ENCODE results near the gene PMPCA. TPM values are rescaled to one million over a fixed set of nuclear protein-coding genes. Genes with fewer than 3 reads are reported as not detected.
"Not testable (repeated sequence)": the region's sequence is repeated elsewhere in the genome, so short reads cannot be mapped to it uniquely, and the experiment has no call there.

The PMPCA gene
- total and polyA plus RNA-seq, 4 donors = 27.0 to 75.6 (median 41.6) TPM

DNA sequence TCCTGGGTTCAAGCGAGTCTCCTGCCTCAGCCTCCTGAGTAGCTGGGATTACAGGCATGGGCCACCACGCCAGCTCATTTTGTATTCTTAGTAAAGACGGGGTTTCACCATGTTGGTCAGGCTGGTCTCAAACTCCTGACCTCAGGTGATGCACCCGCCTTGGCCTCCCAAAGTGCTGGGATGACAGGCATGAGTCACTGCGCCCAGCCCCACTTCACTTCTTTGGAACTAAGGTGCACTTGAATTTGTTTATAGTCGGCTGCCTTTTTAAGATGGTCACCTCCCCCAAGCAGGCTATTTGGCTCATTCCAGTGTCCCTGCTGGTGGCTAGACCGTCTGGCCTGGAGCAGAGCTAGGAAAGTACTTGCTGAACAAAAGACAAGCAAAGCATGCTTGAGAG lies 14.9 kb downstream of the PMPCA start:
- H3K9ac ChIP-seq (ENCODE audit: low read depth in 1 of 2, low read length in 2 of 2); H3K4me1 ChIP-seq (ENCODE audit: control insufficient read depth in 4 of 4, insufficient read depth in 4 of 4, low read length in 3 of 4); H3K27ac ChIP-seq (ENCODE audit: low read depth in 1 of 2, low read length in 2 of 2); H3K9me3 ChIP-seq (ENCODE audit: control insufficient read depth in 4 of 4, low read length in 3 of 4); H3K27me3 ChIP-seq (ENCODE audit: control insufficient read depth in 4 of 4, insufficient read depth in 4 of 4, low read length in 3 of 4); DNase-seq (ENCODE audit: low spot score); H3K4me3 ChIP-seq (ENCODE audit: low read depth in 1 of 3, low read length in 3 of 3): not testable (repeated sequence)
- 84% methylated on average over 7 of the region's 7 CpGs for WGBS
- H3K36me3 ChIP-seq (ENCODE audit: control insufficient read depth in 4 of 4, insufficient read depth in 3 of 4, low read depth in 1 of 4, low read length in 3 of 4) = peaks cover 21 to 55% (median 33%) of the 10 kb centered on the region in 4 donors

- Histone ChIP-seq H3K4me3 (ENCODE audit: low read depth in 1 of 3, low read length in 3 of 3) (no peak overlapping the region), H3K36me3 (ENCODE audit: control insufficient read depth in 4 of 4, insufficient read depth in 3 of 4, low read depth in 1 of 4, low read length in 3 of 4) (peaks cover 16 to 51% (median 27%) of the 10 kb centered on the region in 4 donors), H3K4me1 (ENCODE audit: control insufficient read depth in 4 of 4, insufficient read depth in 4 of 4, low read length in 3 of 4) (no peaks in the 10 kb centered on the region), H3K9ac (ENCODE audit: low read depth in 1 of 2, low read length in 2 of 2) (no peak overlapping the region), H3K27me3 (ENCODE audit: control insufficient read depth in 4 of 4, insufficient read depth in 4 of 4, low read length in 3 of 4) (no peaks in the 10 kb centered on the region), H3K9me3 (ENCODE audit: control insufficient read depth in 4 of 4, low read length in 3 of 4) (no peaks in the 10 kb centered on the region), H3K27ac (ENCODE audit: low read depth in 1 of 2, low read length in 2 of 2) (no peak overlapping the region)
- TF ChIP-seq YY1 (IDR thresholded peaks at IDR 0.05) (no peak), GABPA (IDR thresholded peaks at IDR 0.05 in 1 of 2, conservative IDR thresholded peaks at IDR 0.05 in 1 of 2) (no peak), REST (IDR thresholded peaks at IDR 0.05) (no peak), MAX (IDR thresholded peaks at IDR 0.05) (no peak), NR2F2 (IDR thresholded peaks at IDR 0.05) (no peak), RXRA (IDR thresholded peaks at IDR 0.05) (no peak), EGR1 (IDR thresholded peaks at IDR 0.05; ENCODE audit: low read depth in 2 of 2) (no peak), TAF1 (conservative IDR thresholded peaks at IDR 0.05) (no peak)
- TF ChIP-seq, protein P1, sequence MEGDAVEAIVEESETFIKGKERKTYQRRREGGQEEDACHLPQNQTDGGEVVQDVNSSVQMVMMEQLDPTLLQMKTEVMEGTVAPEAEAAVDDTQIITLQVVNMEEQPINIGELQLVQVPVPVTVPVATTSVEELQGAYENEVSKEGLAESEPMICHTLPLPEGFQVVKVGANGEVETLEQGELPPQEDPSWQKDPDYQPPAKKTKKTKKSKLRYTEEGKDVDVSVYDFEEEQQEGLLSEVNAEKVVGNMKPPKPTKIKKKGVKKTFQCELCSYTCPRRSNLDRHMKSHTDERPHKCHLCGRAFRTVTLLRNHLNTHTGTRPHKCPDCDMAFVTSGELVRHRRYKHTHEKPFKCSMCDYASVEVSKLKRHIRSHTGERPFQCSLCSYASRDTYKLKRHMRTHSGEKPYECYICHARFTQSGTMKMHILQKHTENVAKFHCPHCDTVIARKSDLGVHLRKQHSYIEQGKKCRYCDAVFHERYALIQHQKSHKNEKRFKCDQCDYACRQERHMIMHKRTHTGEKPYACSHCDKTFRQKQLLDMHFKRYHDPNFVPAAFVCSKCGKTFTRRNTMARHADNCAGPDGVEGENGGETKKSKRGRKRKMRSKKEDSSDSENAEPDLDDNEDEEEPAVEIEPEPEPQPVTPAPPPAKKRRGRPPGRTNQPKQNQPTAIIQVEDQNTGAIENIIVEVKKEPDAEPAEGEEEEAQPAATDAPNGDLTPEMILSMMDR (IDR thresholded peaks at IDR 0.05; ENCODE audit: low read depth, low read length, missing input control) = no peak
- TF ChIP-seq, protein P2, sequence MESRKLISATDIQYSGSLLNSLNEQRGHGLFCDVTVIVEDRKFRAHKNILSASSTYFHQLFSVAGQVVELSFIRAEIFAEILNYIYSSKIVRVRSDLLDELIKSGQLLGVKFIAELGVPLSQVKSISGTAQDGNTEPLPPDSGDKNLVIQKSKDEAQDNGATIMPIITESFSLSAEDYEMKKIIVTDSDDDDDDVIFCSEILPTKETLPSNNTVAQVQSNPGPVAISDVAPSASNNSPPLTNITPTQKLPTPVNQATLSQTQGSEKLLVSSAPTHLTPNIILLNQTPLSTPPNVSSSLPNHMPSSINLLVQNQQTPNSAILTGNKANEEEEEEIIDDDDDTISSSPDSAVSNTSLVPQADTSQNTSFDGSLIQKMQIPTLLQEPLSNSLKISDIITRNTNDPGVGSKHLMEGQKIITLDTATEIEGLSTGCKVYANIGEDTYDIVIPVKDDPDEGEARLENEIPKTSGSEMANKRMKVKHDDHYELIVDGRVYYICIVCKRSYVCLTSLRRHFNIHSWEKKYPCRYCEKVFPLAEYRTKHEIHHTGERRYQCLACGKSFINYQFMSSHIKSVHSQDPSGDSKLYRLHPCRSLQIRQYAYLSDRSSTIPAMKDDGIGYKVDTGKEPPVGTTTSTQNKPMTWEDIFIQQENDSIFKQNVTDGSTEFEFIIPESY (IDR thresholded peaks at IDR 0.05) = no peak
- 97% methylated on average over 12 of the region's 12 CpGs for WGBS
- no peak for DNase-seq (ENCODE audit: low spot score)
These were observed 16.3 kb downstream of the PMPCA start for GRCh38 chr9:136426787-136427186.

Measured in liver (tissue), 9 donors.